Neural crest cell (in vitro differentiated cells): ENCODE results near the gene MESP1. TPM values are rescaled to one million over a fixed set of nuclear protein-coding genes. Genes with fewer than 3 reads are reported as not detected.
A peak's percentile ranks its signal among the peaks of the same experiment; 100 is the strongest.

ENCODE experiments used
- DNase-seq: peaks from one replicate; pipeline ENCODE4 v3.0.0; 2021; ENCODE audit warnings: low read depth, mixed read lengths, low spot score
- H3K27ac Mint-ChIP-seq: one replicate; pipeline ENCODE4 v1.8.0; 2021; ENCODE audit warnings: mild to moderate bottlenecking, mixed read lengths; ENCODE audit not compliant: unreplicated experiment
- H3K27me3 Mint-ChIP-seq: 2 replicates; pipeline ENCODE4 v1.8.0; 2021; ENCODE audit warnings: low read depth, mild to moderate bottlenecking, mixed read lengths
- H3K36me3 Mint-ChIP-seq: 2 replicates; pipeline ENCODE4 v1.8.0; 2021; ENCODE audit warnings: low read depth, mild to moderate bottlenecking, mixed read lengths
- H3K4me1 Mint-ChIP-seq: 2 replicates; pipeline ENCODE4 v1.8.0; 2021; ENCODE audit warnings: mixed read lengths
- H3K4me3 Mint-ChIP-seq: one replicate; pipeline ENCODE4 v1.8.0; 2021; ENCODE audit warnings: mild to moderate bottlenecking, mixed read lengths
- H3K9me3 Mint-ChIP-seq: 2 replicates; pipeline ENCODE4 v1.8.0; 2021; ENCODE audit warnings: mixed read lengths
- total RNA-seq: library from RNA; stranded (reverse); gene quantifications from 2 replicates; pipeline ENCODE4 v1.2.1, GENCODE V29; 2021
- TF ChIP-seq, protein P1 (sequence below): fragments of 200-600 bp; sonication (generic); conservative IDR thresholded peaks from 2 replicates; pipeline ENCODE4 v1.5.0; 2021; ENCODE audit warnings: antibody characterized with exemption, mild to moderate bottlenecking

MESP1 gene
- total RNA-seq, 1 donor from 2014 or later: 2.3 TPM

DNA sequence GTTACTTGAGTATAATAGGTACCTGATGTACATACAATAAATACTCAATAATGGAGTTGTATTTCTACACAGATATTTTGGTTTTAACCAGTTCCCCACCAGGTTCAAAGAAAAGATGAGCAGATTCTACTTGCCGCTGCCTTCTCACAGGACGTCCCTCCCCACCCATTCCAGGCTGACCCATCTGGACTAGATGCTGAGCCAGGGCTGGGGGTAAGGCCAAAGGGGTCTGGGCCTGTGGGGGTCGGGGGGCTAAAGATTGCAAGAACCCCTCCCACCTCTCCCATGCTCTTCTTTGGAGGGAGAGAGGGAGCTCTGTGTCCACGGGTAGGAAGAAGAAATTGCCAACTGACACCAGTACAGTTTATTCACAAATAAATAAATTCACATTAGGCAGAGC is 1.5 kb downstream of the MESP1 start:
- Mint-ChIP-seq H3K9me3 (no peaks in the 10 kb centered on the region), H3K4me1 (no peaks in the 10 kb centered on the region), H3K4me3 (peak overlapping the region; percentile 24), H3K27ac (no peak overlapping the region), H3K27me3 (peaks cover 8% of the 10 kb centered on the region), H3K36me3 (no peaks in the 10 kb centered on the region)
- no peak for DNase-seq
- TF ChIP-seq, protein P1, sequence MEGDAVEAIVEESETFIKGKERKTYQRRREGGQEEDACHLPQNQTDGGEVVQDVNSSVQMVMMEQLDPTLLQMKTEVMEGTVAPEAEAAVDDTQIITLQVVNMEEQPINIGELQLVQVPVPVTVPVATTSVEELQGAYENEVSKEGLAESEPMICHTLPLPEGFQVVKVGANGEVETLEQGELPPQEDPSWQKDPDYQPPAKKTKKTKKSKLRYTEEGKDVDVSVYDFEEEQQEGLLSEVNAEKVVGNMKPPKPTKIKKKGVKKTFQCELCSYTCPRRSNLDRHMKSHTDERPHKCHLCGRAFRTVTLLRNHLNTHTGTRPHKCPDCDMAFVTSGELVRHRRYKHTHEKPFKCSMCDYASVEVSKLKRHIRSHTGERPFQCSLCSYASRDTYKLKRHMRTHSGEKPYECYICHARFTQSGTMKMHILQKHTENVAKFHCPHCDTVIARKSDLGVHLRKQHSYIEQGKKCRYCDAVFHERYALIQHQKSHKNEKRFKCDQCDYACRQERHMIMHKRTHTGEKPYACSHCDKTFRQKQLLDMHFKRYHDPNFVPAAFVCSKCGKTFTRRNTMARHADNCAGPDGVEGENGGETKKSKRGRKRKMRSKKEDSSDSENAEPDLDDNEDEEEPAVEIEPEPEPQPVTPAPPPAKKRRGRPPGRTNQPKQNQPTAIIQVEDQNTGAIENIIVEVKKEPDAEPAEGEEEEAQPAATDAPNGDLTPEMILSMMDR: no peak

DNA sequence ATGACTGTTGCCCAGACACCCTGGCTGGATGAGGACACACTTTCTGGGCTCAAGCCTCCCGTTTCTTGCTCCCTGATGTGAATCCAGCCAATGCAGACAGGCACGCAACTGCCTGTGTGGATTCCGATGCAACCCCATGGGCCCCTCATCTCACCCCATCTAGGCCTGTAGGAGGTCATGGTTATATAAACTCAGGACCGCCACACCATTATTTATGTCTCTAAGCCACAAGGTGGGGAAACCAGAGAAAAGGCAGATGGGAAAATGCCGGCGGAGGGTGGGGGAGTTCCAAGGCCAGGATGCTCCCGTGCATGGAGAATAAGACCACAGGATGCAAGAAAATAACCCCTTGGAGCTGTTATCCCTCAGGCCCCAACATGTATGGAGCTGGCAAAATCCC is 2.0 kb downstream of the MESP1 start:
- Mint-ChIP-seq H3K9me3 (no peaks in the 10 kb centered on the region), H3K36me3 (no peaks in the 10 kb centered on the region), H3K27ac (no peak overlapping the region), H3K4me1 (no peaks in the 10 kb centered on the region), H3K27me3 (peaks cover 8% of the 10 kb centered on the region), H3K4me3 (peak overlapping the region; percentile 24)
- DNase-seq: no peak
- TF ChIP-seq, protein P1: no peak

DNA sequence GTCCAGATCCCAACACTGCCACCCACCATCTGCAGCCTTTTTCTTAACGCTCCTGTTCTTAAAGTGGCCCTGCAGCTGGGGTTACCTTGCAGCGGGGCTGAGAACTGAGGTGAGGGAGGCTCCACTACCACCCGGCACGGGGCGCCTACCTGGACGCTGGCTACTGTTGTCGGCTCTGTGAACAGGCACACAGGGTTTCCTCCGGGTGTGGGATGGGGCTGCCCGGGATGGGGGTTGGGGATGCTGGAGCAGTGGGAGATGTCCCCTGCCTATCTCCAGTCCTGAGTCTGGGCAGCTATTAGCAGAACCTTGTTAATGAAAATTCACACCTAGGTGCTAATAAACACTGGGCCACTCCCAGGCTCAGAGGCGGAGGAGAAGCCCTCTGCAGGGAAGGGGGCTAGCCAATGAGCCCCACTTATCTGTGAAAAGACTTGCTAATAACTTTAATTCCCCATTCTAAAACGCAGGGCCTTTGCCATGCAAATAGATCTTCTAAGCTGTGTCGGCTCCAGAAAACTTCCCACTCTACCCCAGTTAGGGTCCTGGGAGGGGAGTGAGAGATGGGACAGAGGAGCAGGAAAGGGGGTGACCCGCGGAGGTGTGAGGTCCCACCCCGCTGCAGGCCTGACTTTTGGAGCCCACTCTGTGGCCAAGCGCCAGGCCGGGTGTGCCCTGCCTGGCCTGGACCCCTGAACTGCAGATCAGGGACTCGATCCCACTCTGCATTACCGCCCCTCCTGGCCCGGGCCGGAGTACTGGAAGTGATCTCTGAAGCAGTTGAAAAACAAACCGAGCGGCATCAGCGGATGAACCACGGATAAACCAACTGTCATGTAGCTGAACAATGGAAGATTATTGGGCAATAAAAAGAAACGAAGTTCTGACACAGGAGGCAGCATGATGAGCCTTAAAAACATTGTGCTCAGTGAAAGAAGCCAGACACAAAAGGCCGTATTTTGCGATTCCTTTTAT is 3.1 kb downstream of the MESP1 start:
- Mint-ChIP-seq H3K4me3 (peak overlapping the region; percentile 24), H3K9me3 (no peaks in the 10 kb centered on the region), H3K4me1 (no peaks in the 10 kb centered on the region), H3K27me3 (peaks cover 4% of the 10 kb centered on the region), H3K36me3 (no peaks in the 10 kb centered on the region), H3K27ac (no peak overlapping the region)
- TF ChIP-seq, protein P1: no peak
- DNase-seq: no peak

DNA sequence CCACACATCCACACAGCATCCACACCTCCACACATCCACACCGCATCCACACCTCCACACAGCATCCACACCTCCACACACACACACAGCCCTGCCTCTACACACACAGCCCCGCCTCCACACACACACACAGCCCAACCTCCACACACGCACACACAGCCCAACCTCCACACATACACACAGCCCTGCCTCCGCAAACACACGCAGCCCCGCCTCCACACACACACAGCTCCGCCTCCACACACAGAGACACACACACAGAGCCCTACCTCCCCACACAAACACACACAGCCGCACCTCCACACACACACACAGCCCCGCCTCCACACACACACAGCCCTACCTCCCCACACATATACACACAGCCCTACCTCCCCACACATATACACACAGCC is 4.7 kb downstream of the MESP1 start:
- no peak overlapping the region for H3K27ac Mint-ChIP-seq
- TF ChIP-seq, protein P1: no peak
- peaks cover 4% of the 10 kb centered on the region for H3K27me3 Mint-ChIP-seq
- H3K4me3 Mint-ChIP-seq: no peak overlapping the region
- no peaks in the 10 kb centered on the region for H3K4me1 Mint-ChIP-seq
- H3K9me3 Mint-ChIP-seq: no peaks in the 10 kb centered on the region
- no peaks in the 10 kb centered on the region for H3K36me3 Mint-ChIP-seq
- DNase-seq: no peak

- no peaks in the 10 kb centered on the region for H3K9me3 Mint-ChIP-seq
- no peak for DNase-seq
- no peak overlapping the region for H3K4me3 Mint-ChIP-seq
- no peaks in the 10 kb centered on the region for H3K36me3 Mint-ChIP-seq
- H3K4me1 Mint-ChIP-seq: no peaks in the 10 kb centered on the region
- H3K27ac Mint-ChIP-seq: no peak overlapping the region
- peaks cover 4% of the 10 kb centered on the region for H3K27me3 Mint-ChIP-seq
- TF ChIP-seq, protein P1: no peak
Measured at GRCh38 chr15:89745768-89746167, 5.3 kb downstream of the MESP1 start.
